H9 (cell line): ENCODE data around the gene PM20D1. TPM values are rescaled to one million over a fixed set of nuclear protein-coding genes. Genes with fewer than 3 reads are reported as not detected.

Source experiments
- DNase-seq: peaks from one replicate; pipeline ENCODE4 v3.0.0-alpha.2; 2017
- H2AFZ ChIP-seq: one replicate; pipeline ENCODE4 v1.6.1; 2013; ENCODE audit warnings: mild to moderate bottlenecking, low read length, control low read depth, moderate library complexity
- H2AK5ac ChIP-seq: 2 replicates; pipeline ENCODE4 v1.6.1; 2013; ENCODE audit warnings: low read length, control low read depth, mixed read lengths; ENCODE audit not compliant: insufficient read length
- H2BK120ac ChIP-seq: one replicate; pipeline ENCODE4 v1.6.1; 2013; ENCODE audit warnings: low read depth, mild to moderate bottlenecking, low read length, control low read depth, inconsistent platforms; ENCODE audit not compliant: poor library complexity, severe bottlenecking
- H2BK12ac ChIP-seq: 2 replicates; pipeline ENCODE4 v1.6.1; 2013; ENCODE audit warnings: low read length, control low read depth, mixed read lengths, low read depth; ENCODE audit not compliant: insufficient read length
- H2BK15ac ChIP-seq: 2 replicates; pipeline ENCODE4 v1.6.1; 2013; ENCODE audit warnings: low read depth, low read length, control low read depth
- H2BK20ac ChIP-seq: one replicate; pipeline ENCODE4 v1.6.1; 2013; ENCODE audit warnings: low read depth, mild to moderate bottlenecking, low read length, control low read depth, inconsistent platforms; ENCODE audit not compliant: poor library complexity, severe bottlenecking
- H2BK5ac ChIP-seq: 2 replicates; pipeline ENCODE4 v1.6.1; 2013; ENCODE audit warnings: low read length, control low read depth, mixed read lengths; ENCODE audit not compliant: insufficient read length
- H3K14ac ChIP-seq: 2 replicates; pipeline ENCODE4 v1.6.1; 2013; ENCODE audit warnings: low read length, control low read depth; ENCODE audit not compliant: insufficient read depth
- H3K18ac ChIP-seq: 2 replicates; pipeline ENCODE4 v1.6.1; 2013; ENCODE audit warnings: low read depth, mild to moderate bottlenecking, mixed read lengths, low read length, control low read depth; ENCODE audit not compliant: insufficient read length
- H3K23ac ChIP-seq: 2 replicates; pipeline ENCODE4 v1.6.1; 2013; ENCODE audit warnings: low read length, control low read depth, mixed read lengths, low read depth; ENCODE audit not compliant: insufficient read length
- H3K23me2 ChIP-seq: 2 replicates; pipeline ENCODE4 v1.6.1; 2013; ENCODE audit warnings: low read depth, mild to moderate bottlenecking, mixed read lengths, low read length, control low read depth; ENCODE audit not compliant: insufficient read length, poor library complexity, severe bottlenecking
- H3K27ac ChIP-seq: 2 replicates; pipeline ENCODE4 v1.5.1; 2013; ENCODE audit warnings: low read length, control low read depth, mixed read lengths, low read depth; ENCODE audit not compliant: insufficient read length
- H3K27me3 ChIP-seq: 2 replicates; pipeline ENCODE4 v1.6.1; 2013; ENCODE audit warnings: low read length, control low read depth, inconsistent platforms; ENCODE audit not compliant: insufficient read depth
- H3K4ac ChIP-seq: 2 replicates; pipeline ENCODE4 v1.6.1; 2013; ENCODE audit warnings: low read depth, mild to moderate bottlenecking, control low read depth, inconsistent platforms, low read length, moderate library complexity
- H3K4me1 ChIP-seq: 2 replicates; pipeline ENCODE4 v1.6.1; 2013; ENCODE audit warnings: low read length, control low read depth, inconsistent platforms; ENCODE audit not compliant: insufficient read depth
- H3K4me2 ChIP-seq: 2 replicates; pipeline ENCODE4 v1.6.1; 2013; ENCODE audit warnings: low read length, control low read depth, mixed read lengths; ENCODE audit not compliant: insufficient read length, insufficient read depth
- H3K56ac ChIP-seq: 2 replicates; pipeline ENCODE4 v1.6.1; 2013; ENCODE audit warnings: low read depth, mild to moderate bottlenecking, mixed read lengths, low read length, control low read depth; ENCODE audit not compliant: insufficient read length
- H3K79me1 ChIP-seq: 2 replicates; pipeline ENCODE4 v1.6.1; 2013; ENCODE audit warnings: low read depth, mild to moderate bottlenecking, moderate library complexity, low read length, control low read depth, inconsistent platforms; ENCODE audit not compliant: insufficient read depth, poor library complexity, severe bottlenecking
- H3K79me2 ChIP-seq: 2 replicates; pipeline ENCODE4 v1.6.1; 2013; ENCODE audit warnings: low read length, control low read depth, inconsistent platforms; ENCODE audit not compliant: insufficient read depth
- H3K9ac ChIP-seq: 2 replicates; pipeline ENCODE4 v1.6.1; 2013; ENCODE audit warnings: low read length, control low read depth, mixed read lengths; ENCODE audit not compliant: insufficient read length; ENCODE audit errors: extremely low read depth
- H3K9me3 ChIP-seq: one replicate; pipeline ENCODE4 v1.6.1; 2013; ENCODE audit warnings: low read depth, low read length, inconsistent platforms; ENCODE audit not compliant: control insufficient read depth
- H3T11ph ChIP-seq: one replicate; pipeline ENCODE4 v1.6.1; 2013; ENCODE audit warnings: mild to moderate bottlenecking, low read length, control low read depth, inconsistent platforms
- H4K20me1 ChIP-seq: one replicate; pipeline ENCODE4 v1.6.1; 2013; ENCODE audit not compliant: control insufficient read depth, insufficient read length, insufficient read depth
- H4K5ac ChIP-seq: 2 replicates; pipeline ENCODE4 v1.6.1; 2013; ENCODE audit warnings: low read depth, mild to moderate bottlenecking, mixed read lengths, low read length, control low read depth; ENCODE audit not compliant: insufficient read length
- H4K8ac ChIP-seq: replicated peaks from 2 replicates; pipeline ENCODE4 v1.6.1; 2013; ENCODE audit warnings: low read length, control low read depth, mixed read lengths, low read depth; ENCODE audit not compliant: insufficient read length
- H4K91ac ChIP-seq: 2 replicates; pipeline ENCODE4 v1.6.1; 2013; ENCODE audit warnings: low read depth, mild to moderate bottlenecking, moderate library complexity, mixed read lengths, low read length, control low read depth; ENCODE audit not compliant: insufficient read length
- H3K27ac Mint-ChIP-seq, 3 experiments: 2 replicates in 2 of 3; 3 replicates in 1 of 3; pipeline ENCODE4 v1.8.0; 2020 to 2021; ENCODE audit warnings: mixed read lengths in 3 of 3, mild to moderate bottlenecking in 1 of 3, moderate library complexity in 1 of 3
- H3K27me3 Mint-ChIP-seq: 2 replicates; pipeline ENCODE4 v1.8.0; 2021; ENCODE audit warnings: low read depth, mild to moderate bottlenecking, moderate library complexity, mixed read lengths
- H3K36me3 Mint-ChIP-seq, 3 experiments: 2 replicates in 2 of 3; 3 replicates in 1 of 3; pipeline ENCODE4 v1.8.0; 2020 to 2021; ENCODE audit warnings: low read depth in 3 of 3, mixed read lengths in 3 of 3; ENCODE audit not compliant: insufficient read depth in 1 of 3
- H3K4me1 Mint-ChIP-seq, 2 experiments: 2 replicates each; pipeline ENCODE4 v1.8.0; 2020; ENCODE audit warnings: mixed read lengths in 2 of 2
- H3K4me3 Mint-ChIP-seq, 2 experiments: 2 replicates in 1 of 2; 3 replicates in 1 of 2; pipeline ENCODE4 v1.8.0; 2020 to 2021; ENCODE audit warnings: mild to moderate bottlenecking in 2 of 2, mixed read lengths in 2 of 2, moderate library complexity in 1 of 2
- H3K9me3 Mint-ChIP-seq, 2 experiments: 2 replicates in 1 of 2; 3 replicates in 1 of 2; pipeline ENCODE4 v1.8.0; 2020; ENCODE audit warnings: mild to moderate bottlenecking in 2 of 2, mixed read lengths in 2 of 2, moderate library complexity in 1 of 2
- WGBS: extraction: QIAGEN DNeasy Blood & Tissue Kit; methylation state at CpG from one replicate; pipeline ENCODE4 v1.1.7; 2013; ENCODE audit warnings: missing lambda C conversion rate, low lambda C conversion rate, mixed read lengths; ENCODE audit not compliant: insufficient read length; ENCODE audit errors: extremely low coverage; 5-methylcytosine and 5-hydroxymethylcytosine counted together
- total RNA-seq: library from RNA; stranded (reverse); gene quantifications from 2 replicates; pipeline ENCODE4 v1.2.1, GENCODE V29; 2021
- TF ChIP-seq, protein P1 (sequence below): fragments of 200-600 bp; sonication (generic); conservative IDR thresholded peaks from 3 replicates; pipeline ENCODE4 v1.8.0; 2021; ENCODE audit warnings: antibody characterized with exemption, mild to moderate bottlenecking

PM20D1 gene
- total RNA-seq, 1 experiment from 2014 or later = not detected

DNA sequence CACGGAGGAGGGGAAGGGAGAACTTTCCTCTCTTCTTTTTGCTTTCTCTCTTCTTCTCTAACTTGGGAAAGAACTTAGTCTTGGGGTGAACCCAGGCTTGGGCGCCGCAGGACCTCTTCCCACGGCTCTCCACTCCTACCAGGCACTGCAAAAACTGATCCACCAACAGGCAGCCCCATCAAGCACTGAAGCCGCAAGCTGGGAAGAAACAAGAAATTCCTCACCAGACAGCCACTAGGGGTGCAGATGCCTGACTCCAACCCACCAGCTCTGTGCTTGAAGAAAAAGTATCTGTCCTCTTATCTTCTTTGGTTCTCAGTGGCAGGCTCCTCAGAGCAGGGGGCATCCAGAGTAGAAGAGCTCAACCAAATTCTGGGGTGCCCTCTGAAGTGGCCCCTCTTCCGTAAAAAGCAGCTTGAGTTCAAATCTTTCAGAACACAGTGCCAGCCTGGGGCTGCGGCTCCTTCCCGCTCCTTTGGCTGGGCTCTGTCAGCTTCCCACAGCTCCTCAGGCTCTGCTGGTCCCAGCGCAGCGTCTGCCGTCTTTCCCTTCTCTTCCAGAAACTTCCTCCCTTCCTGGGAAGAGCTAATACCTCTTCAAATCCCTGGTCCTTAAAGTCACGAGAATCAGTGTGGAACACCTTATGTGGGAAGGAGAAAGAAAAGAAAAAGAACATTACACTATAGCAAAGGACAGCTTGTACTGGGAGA, 39.3 kb downstream of the PM20D1 start:
- Histone ChIP-seq H3K9me3 (no peaks in the 10 kb centered on the region), H3K18ac (no peak overlapping the region), H3K4me1 (no peaks in the 10 kb centered on the region), H2BK20ac (no peak overlapping the region), H3K4me2 (no peak overlapping the region), H3T11ph (no peak overlapping the region), H3K27ac (no peak overlapping the region), H4K20me1 (peaks cover 2% of the 10 kb centered on the region), H4K91ac (no peak overlapping the region), H2BK120ac (no peak overlapping the region), H3K23me2 (peaks cover 14% of the 10 kb centered on the region), H2BK5ac (no peak overlapping the region), H3K79me2 (no peaks in the 10 kb centered on the region; the same call in 1 of the 2 replicates), H2AFZ (no peak overlapping the region), H3K56ac (no peak overlapping the region), H4K5ac (no peak overlapping the region), H3K79me1 (peaks cover 6% of the 10 kb centered on the region), H3K9ac (no peak overlapping the region), H2AK5ac (no peak overlapping the region), H3K23ac (no peak overlapping the region), H2BK12ac (no peak overlapping the region), H2BK15ac (no peak overlapping the region), H3K14ac (no peak overlapping the region), H3K27me3 (no peaks in the 10 kb centered on the region), H3K4ac (no peak overlapping the region), H4K8ac (no peak overlapping the region)
- H3K36me3 Mint-ChIP-seq = peaks cover 34 to 37% (median 36%) of the 10 kb centered on the region in 3 experiments
- H3K4me3 Mint-ChIP-seq = no peak overlapping the region
- no CpG with 5 or more reads among the region's 12 CpGs for WGBS
- peak; percentile 54 for DNase-seq
- H3K27ac Mint-ChIP-seq = peak overlapping the region; percentile 5 to 79 (median 28); a peak in 3 of 7 replicates
- H3K4me1 Mint-ChIP-seq = peaks cover 40 to 47% of the 10 kb centered on the region in 2 experiments
- TF ChIP-seq, protein P1, sequence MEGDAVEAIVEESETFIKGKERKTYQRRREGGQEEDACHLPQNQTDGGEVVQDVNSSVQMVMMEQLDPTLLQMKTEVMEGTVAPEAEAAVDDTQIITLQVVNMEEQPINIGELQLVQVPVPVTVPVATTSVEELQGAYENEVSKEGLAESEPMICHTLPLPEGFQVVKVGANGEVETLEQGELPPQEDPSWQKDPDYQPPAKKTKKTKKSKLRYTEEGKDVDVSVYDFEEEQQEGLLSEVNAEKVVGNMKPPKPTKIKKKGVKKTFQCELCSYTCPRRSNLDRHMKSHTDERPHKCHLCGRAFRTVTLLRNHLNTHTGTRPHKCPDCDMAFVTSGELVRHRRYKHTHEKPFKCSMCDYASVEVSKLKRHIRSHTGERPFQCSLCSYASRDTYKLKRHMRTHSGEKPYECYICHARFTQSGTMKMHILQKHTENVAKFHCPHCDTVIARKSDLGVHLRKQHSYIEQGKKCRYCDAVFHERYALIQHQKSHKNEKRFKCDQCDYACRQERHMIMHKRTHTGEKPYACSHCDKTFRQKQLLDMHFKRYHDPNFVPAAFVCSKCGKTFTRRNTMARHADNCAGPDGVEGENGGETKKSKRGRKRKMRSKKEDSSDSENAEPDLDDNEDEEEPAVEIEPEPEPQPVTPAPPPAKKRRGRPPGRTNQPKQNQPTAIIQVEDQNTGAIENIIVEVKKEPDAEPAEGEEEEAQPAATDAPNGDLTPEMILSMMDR = peak; percentile 60
- H3K9me3 Mint-ChIP-seq = no peaks in the 10 kb centered on the region
- peaks cover 9% of the 10 kb centered on the region for H3K27me3 Mint-ChIP-seq
